Measurements from ENCODE around the gene JAM2.

Gene JAM2

DNA sequence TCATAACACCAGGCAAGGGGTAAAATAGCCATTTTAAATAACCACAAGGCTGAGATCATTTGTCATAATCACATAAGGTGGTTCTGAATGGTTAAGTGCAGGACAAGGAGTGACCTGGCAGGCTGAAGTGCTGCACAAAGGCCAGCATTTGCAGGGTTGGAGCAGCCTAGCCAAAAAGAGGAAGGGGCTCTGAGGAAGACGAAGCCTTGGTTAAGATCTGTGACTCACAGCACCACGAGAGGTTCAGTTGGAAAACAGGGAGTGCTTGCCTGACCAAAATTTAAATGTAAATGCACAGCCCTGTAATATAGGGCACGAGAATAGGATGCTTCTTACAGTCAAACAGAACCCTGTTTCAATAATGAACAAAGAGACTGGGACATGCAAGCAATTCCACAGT is 83.6 kb downstream of the JAM2 start:
- Histone ChIP-seq H3K9me3 (ENCODE audit: insufficient read depth, low read length) (no peaks in the 10 kb centered on the region), H3K27me3 (ENCODE audit: low read depth, low read length) (no peaks in the 10 kb centered on the region), H3K36me3 (replicated peaks; ENCODE audit: low read depth, low read length) (peaks cover 31% of the 10 kb centered on the region), H3K4me2 (ENCODE audit: low read length) (no peak overlapping the region), H3K4me1 (ENCODE audit: low read length) (no peaks in the 10 kb centered on the region), H3K27ac (ENCODE audit: low read length) (no peak overlapping the region), H3K9ac (ENCODE audit: low read length) (no peak overlapping the region), H4K20me1 (ENCODE audit: insufficient read depth, low read length) (no peaks in the 10 kb centered on the region), H3K4me3 (ENCODE audit: low read length) (no peak overlapping the region), H3K79me2 (ENCODE audit: low read length) (no peaks in the 10 kb centered on the region), H2AFZ (ENCODE audit: low read depth, low read length) (no peak overlapping the region)
- TF ChIP-seq, protein P1, sequence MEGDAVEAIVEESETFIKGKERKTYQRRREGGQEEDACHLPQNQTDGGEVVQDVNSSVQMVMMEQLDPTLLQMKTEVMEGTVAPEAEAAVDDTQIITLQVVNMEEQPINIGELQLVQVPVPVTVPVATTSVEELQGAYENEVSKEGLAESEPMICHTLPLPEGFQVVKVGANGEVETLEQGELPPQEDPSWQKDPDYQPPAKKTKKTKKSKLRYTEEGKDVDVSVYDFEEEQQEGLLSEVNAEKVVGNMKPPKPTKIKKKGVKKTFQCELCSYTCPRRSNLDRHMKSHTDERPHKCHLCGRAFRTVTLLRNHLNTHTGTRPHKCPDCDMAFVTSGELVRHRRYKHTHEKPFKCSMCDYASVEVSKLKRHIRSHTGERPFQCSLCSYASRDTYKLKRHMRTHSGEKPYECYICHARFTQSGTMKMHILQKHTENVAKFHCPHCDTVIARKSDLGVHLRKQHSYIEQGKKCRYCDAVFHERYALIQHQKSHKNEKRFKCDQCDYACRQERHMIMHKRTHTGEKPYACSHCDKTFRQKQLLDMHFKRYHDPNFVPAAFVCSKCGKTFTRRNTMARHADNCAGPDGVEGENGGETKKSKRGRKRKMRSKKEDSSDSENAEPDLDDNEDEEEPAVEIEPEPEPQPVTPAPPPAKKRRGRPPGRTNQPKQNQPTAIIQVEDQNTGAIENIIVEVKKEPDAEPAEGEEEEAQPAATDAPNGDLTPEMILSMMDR (IDR thresholded peaks at IDR 0.05; ENCODE audit: low read depth, low read length), result no peak
- TF ChIP-seq EZH2phosphoT487 (IDR thresholded peaks at IDR 0.05; ENCODE audit: low read depth), result no peak

DNA sequence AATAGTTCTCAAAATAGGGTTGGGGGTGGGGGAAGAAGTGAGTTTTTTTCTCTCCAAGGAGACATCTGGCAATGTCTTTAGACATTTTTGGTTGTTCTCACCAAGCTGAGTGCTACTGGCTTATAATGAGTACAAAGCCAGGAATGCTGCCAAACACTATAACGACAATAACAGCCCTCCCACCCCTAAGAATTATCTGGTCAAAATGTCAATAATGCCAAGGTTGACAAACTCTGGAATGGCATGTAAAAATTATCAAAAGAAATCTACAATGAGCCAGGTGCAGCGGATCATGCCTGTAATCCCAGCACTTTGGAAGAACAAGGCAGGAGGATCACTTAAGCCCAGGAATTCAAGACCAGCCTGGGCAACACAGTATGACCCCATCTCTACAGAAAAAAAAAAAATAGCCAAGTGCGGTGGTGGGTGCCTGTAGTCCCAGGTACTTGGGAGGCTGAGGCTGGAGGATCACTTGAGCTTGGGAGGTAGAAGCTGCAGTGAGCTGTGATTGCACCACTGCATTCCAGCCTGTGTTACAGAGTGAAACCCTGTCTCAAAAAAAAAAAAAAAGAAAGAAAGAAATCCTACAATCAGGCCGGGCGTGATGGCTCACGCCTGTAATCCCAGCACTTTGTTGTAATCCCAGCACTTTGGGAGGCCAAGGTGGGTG is 93.2 kb downstream of the JAM2 start:
- Histone ChIP-seq H3K27ac (ENCODE audit: low read length) (no peak overlapping the region), H3K4me2 (ENCODE audit: low read length) (no peak overlapping the region), H3K27me3 (ENCODE audit: low read depth, low read length) (no peaks in the 10 kb centered on the region), H2AFZ (ENCODE audit: low read depth, low read length) (no peak overlapping the region), H3K79me2 (ENCODE audit: low read length) (peaks cover 63% of the 10 kb centered on the region), H3K4me3 (ENCODE audit: low read length) (no peak overlapping the region), H3K9ac (ENCODE audit: low read length) (no peak overlapping the region), H3K36me3 (replicated peaks; ENCODE audit: low read depth, low read length) (peaks cover 26% of the 10 kb centered on the region), H3K4me1 (ENCODE audit: low read length) (peaks cover 15% of the 10 kb centered on the region), H4K20me1 (ENCODE audit: insufficient read depth, low read length) (0 out of 2 replicates have a peak, but pooled peaks cover 4% of the 10 kb centered on the region), H3K9me3 (ENCODE audit: insufficient read depth, low read length) (no peaks in the 10 kb centered on the region)
- no peak for TF ChIP-seq EZH2phosphoT487 (IDR thresholded peaks at IDR 0.05; ENCODE audit: low read depth)
- TF ChIP-seq, protein P1 (IDR thresholded peaks at IDR 0.05; ENCODE audit: low read depth, low read length), result no peak

DNA sequence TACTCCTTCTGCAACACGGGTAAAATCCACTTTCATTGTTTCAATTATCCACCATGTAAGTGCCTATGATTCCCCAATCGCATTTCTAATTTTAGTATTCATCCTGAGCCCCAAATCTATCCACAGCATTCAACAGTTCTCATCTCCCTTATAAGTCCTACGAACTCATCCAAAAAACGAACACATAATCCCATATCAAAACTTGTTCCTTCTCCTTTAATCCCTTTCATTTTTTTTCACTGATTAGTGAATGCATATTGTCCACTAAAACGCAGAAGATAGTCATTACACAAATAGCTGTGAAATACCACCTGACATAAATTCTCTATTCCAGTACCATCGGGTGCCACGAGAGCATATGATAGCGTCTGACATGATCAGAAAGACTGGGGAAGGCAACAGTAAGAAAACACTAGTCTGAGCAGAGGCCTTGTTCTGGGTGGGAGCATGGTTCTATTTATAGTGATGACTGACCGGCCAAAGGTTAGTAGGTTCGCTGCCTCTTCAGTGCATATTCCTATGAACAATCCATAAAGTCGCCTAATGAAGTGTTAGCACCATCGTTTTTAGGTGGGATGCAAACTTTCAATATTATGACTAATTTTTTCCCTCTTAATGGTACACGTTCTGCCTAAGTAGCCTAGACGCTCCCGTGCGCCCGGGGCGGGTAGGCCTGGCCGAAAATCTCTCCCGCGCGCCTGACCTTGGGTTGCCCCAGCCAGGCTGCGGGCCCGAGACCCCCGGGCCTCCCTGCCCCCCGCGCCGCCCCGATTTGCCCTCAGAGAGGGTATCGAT is 95.0 kb downstream of the JAM2 start:
- no peak for TF ChIP-seq EZH2phosphoT487 (IDR thresholded peaks at IDR 0.05; ENCODE audit: low read depth)
- TF ChIP-seq, protein P1 (IDR thresholded peaks at IDR 0.05; ENCODE audit: low read depth, low read length), result no peak
- peak overlapping the region; percentile 97 for H3K4me3 ChIP-seq (ENCODE audit: low read length)
- H2AFZ ChIP-seq (ENCODE audit: low read depth, low read length), result 0 out of 2 replicates have a peak overlapping the region, but pooled peaks have one; percentile 34
- peak overlapping the region; percentile 92 for H3K9ac ChIP-seq (ENCODE audit: low read length)
- peaks cover 10% of the 10 kb centered on the region for H3K36me3 ChIP-seq (replicated peaks; ENCODE audit: low read depth, low read length)
- peak overlapping the region; percentile 89 for H3K4me2 ChIP-seq (ENCODE audit: low read length)
- H3K79me2 ChIP-seq (ENCODE audit: low read length), result peaks cover 82% of the 10 kb centered on the region
- H3K27me3 ChIP-seq (ENCODE audit: low read depth, low read length), result no peaks in the 10 kb centered on the region
- 0 out of 2 replicates have a peak, but pooled peaks cover 4% of the 10 kb centered on the region for H4K20me1 ChIP-seq (ENCODE audit: insufficient read depth, low read length)
- H3K4me1 ChIP-seq (ENCODE audit: low read length), result peaks cover 16% of the 10 kb centered on the region
- H3K27ac ChIP-seq (ENCODE audit: low read length), result peak overlapping the region; percentile 73
- no peaks in the 10 kb centered on the region for H3K9me3 ChIP-seq (ENCODE audit: insufficient read depth, low read length)

- H3K9me3 ChIP-seq (ENCODE audit: insufficient read depth, low read length), result no peaks in the 10 kb centered on the region
- peak overlapping the region; percentile 89 for H3K4me2 ChIP-seq (ENCODE audit: low read length)
- peaks cover 87% of the 10 kb centered on the region for H3K79me2 ChIP-seq (ENCODE audit: low read length)
- H3K27me3 ChIP-seq (ENCODE audit: low read depth, low read length), result no peaks in the 10 kb centered on the region
- peak overlapping the region; percentile 97 for H3K4me3 ChIP-seq (ENCODE audit: low read length)
- TF ChIP-seq EZH2phosphoT487 (IDR thresholded peaks at IDR 0.05; ENCODE audit: low read depth), result no peak
- TF ChIP-seq, protein P1 (IDR thresholded peaks at IDR 0.05; ENCODE audit: low read depth, low read length), result no peak
- peaks cover 6% of the 10 kb centered on the region for H3K36me3 ChIP-seq (replicated peaks; ENCODE audit: low read depth, low read length)
- H3K27ac ChIP-seq (ENCODE audit: low read length), result peak overlapping the region; percentile 73
- H2AFZ ChIP-seq (ENCODE audit: low read depth, low read length), result 0 out of 2 replicates have a peak overlapping the region, but pooled peaks have one; percentile 34
- peaks cover 16% of the 10 kb centered on the region for H3K4me1 ChIP-seq (ENCODE audit: low read length)
- H4K20me1 ChIP-seq (ENCODE audit: insufficient read depth, low read length), result 0 out of 2 replicates have a peak, but pooled peaks cover 4% of the 10 kb centered on the region
- peak overlapping the region; percentile 92 for H3K9ac ChIP-seq (ENCODE audit: low read length)
These were observed 95.5 kb downstream of the JAM2 start for GRCh38 chr21:25734654-25734903.

Data from OCI-LY3 (cell line).